ENCODE measurements around the gene LGALS12.
"Not testable (repeated sequence)": the region's sequence is repeated elsewhere in the genome, so short reads cannot be mapped to it uniquely, and the experiment has no call there.

LGALS12 gene

GRCh38 chr11:63506876-63507275 is 992 bp downstream of the LGALS12 start:
- DNase-seq = no peak

- no peak for DNase-seq
Measured at GRCh38 chr11:63507511-63507910, 1.6 kb downstream of the LGALS12 start.

GRCh38 chr11:63508009-63508408 is 2.1 kb downstream of the LGALS12 start:
- DNase-seq = no peak

GRCh38 chr11:63508745-63509144 is 2.9 kb downstream of the LGALS12 start:
- DNase-seq = no peak

- DNase-seq = no peak
Measured at GRCh38 chr11:63510360-63511047, 4.6 kb downstream of the LGALS12 start.

- no peak for DNase-seq
Measured at GRCh38 chr11:63511048-63511748, 5.3 kb downstream of the LGALS12 start.

DNA sequence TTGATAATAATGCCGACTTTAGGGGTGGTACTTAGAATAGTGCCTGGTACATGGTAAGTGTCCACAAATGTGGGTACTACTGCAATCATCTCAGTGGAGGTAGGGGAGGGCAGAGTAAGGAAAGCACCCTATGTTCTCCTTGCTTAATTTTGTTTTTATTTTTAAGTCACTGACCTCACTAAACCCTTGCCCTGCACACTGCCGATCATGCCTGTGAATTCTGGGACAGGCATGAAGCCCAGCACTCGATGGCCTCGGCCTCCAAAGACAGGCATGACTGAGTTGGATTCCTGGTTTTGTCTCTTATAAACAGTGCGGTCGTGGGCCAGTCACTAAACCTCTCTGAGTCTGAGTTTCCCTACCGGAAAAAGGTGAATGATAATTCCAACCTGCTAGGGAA is 6.9 kb downstream of the LGALS12 start:
- DNase-seq = no peak

DNA sequence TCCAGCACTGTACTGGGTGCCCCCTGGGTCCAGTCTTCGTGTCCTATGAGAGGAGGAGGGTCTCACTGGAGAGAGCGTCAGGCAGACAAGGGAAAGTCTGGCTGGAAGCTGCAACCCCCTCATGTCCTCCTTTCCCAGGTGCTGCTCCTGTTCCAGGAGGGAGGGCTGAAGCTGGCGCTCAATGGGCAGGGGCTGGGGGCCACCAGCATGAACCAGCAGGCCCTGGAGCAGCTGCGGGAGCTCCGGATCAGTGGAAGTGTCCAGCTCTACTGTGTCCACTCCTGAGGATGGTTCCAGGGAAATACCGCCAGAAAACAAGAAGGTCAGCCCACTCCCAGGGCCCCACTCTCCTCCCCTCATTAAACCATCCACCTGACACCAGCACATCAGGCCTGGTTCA is 10.2 kb downstream of the LGALS12 start:
- no peak for DNase-seq

DNA sequence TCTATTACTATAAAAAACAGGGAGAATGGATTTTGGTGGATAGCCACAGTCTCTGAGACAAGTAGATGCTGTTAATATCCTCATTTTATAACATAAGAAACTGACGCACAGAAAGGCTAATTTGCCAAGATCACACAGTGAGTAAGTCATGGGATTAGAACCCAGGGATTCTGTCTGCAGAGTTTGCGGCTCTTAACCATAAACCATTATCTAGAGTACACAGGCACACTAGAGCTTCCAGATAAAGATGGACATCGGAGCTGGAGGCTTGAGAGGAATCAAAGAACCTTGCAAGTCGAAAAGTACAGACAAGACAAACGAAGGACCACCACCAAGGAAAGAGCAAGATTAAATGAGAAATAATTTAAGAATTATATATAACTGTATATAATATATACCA is 11.3 kb downstream of the LGALS12 start:
- DNase-seq = no peak

GRCh38 chr11:63518548-63518947 is 12.7 kb downstream of the LGALS12 start:
- no peak for DNase-seq

DNA sequence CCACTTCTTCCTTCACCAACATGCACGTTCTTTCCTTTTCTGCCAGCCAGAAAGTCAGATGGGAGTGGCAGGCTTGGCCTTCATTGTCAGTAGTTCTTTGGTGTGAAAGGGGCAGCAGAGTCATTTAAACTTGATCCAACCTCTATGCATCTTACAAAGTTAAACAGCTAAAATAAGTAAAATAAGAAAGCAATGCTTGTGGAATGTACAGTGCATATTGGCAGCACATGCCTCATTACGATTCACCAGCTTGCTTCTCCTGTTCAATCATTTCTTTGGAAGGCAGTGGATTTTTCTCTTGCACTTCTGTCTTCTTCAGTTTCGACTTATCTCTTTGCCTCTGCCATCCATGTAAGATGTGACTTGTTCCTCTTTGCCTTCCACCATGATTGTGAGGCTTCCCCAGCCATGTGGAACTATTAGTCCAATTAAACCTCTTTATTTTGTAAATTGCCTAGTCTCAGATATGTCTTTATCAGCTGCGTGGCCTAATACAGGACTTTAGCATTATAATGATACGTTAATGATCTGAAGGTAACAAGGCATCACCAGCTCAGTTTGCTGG is 14.8 kb downstream of the LGALS12 start:
- DNase-seq = no peak

- no peak for DNase-seq
Measured at GRCh38 chr11:63521896-63522295, 16.0 kb downstream of the LGALS12 start.

DNA sequence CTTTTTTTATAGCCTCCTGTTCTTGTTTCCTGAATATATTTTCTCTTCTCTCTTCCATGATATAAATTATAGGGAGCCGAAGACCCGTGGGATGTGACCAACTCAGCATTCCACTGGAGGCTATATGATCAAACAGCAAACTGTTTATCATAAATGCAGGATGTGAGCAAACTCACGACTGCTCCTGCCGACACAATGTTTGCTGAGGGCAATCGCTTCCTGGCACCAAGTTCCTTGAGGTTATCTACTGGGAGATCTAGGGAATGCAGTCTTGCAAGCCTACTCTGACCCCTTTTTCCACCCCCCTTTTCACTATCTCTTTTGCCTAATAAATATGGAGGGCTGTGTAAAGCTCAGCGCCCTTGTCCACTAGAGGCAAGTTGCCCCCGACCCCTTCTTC is 17.3 kb downstream of the LGALS12 start:
- DNase-seq = no peak

DNA sequence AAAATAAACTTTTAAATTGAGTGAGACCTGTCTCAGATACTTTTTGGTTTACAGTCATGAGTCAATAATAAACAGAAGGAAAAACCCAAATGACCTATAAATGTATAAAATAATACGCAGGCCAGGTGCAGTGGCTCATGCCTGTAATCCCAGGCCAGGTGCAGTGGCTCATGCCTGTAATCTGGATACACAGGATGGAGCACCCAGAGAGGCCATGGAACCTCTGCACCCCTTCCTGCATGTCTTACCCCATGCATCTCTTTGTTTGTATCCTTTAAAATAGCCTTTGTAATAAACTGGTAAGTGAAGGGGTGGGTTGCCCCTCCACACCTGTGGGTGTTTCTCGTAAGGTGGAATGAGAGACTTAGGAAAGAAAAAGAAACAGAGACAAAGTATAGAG is 21.8 kb downstream of the LGALS12 start:
- DNase-seq = no peak

DNA sequence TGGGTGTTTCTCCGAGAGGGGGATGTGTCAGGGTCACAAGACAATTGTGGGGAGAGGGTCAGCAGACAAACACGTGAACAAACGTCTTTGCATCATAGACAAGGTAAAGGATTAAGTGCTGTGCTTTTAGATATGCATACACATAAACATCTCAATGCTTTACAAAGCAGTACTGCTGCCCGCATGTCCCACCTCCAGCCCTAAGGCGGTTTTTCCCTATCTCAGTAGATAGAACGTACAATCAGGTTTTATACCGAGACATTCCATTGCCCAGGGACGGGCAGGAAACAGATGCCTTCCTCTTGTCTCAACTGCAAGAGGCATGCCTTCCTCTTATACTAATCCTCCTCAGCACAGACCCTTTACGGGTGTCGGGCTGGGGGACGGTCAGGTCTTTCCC is 22.3 kb downstream of the LGALS12 start:
- not testable (repeated sequence) for DNase-seq

- not testable (repeated sequence) for DNase-seq
Measured at GRCh38 chr11:63528729-63529278, 22.9 kb downstream of the LGALS12 start.

GRCh38 chr11:63529373-63529772 is 23.5 kb downstream of the LGALS12 start:
- not testable (repeated sequence) for DNase-seq

DNA sequence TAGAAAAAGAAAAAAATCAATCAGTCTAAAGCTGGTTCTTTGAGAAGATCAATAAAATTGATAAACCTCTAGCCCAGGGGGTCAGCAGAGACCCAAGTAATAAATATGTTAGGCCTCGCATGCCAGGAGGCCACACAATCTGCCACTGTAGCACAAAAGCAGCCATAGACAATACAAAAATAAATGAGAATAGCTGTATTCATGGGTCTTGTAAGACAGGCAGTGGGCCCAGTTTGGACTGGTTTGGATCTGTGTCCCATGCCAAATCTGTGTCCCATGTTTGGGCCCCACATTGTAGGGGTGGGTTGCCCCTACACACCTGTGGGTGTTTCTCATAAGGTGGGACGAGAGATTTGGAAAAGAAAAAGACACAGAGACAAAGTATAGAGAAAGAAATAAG is 24.1 kb downstream of the LGALS12 start:
- DNase-seq = no peak

GRCh38 chr11:63531074-63531792 is 25.3 kb downstream of the LGALS12 start:
- peak; percentile 42 for DNase-seq

DNA sequence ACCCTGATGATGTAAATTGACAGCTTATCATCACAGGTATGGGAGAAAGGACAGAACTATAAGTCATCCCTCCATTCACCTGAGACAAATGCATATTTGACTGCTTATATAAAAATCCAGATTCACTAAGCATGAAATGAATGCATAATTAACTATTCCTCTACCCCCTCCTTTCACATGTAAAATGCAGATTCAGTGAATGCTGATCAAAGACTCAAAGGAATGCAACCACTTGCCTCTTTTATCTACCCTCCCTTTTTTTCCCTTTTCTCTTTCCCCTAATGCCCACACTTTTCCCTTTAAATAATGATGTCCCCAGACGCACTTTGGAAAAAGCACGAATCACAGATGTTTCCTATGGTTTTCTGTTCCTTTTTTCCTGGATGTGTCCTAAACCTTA is 26.2 kb downstream of the LGALS12 start:
- DNase-seq = no peak

GRCh38 chr11:63532799-63533475 is 27.1 kb downstream of the LGALS12 start:
- no peak for DNase-seq

DNA sequence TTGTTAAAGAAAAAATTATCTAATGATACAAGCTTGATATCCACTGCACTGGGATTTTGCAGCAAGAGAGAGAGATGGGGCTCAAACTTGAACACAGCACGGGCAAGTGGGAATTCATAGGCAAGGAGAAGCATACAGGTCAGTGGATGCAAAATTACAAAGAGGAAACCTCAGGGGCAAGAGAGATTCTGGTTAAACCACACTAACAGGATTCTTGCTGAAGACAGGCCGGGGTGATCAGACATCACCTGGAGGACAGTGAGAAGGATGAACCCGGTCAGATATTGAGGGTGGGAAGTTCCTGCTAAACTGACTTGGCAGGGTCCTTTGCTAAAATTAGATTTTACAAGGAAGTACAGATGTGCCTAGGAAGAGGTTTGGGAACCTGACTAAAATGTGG is 28.2 kb downstream of the LGALS12 start:
- no peak for DNase-seq

Measured in activated CD4-positive, alpha-beta T cell treated with anti-CD3 and anti-CD28 coated beads, Interleukin-2, amount 50 U/mL, for 1 hour (primary cell).